AG20443 (cell line): ENCODE measurements around the gene NAB2.
"Not testable (repeated sequence)": the region's sequence is repeated elsewhere in the genome, so short reads cannot be mapped to it uniquely, and the experiment has no call there.

Experiments used
- DNase-seq: peaks from one replicate; pipeline ENCODE4 v3.0.0; 2012; ENCODE audit warnings: low spot score, mixed read lengths

NAB2 gene

GRCh38 chr12:57066245-57066644 is 22.7 kb upstream of the NAB2 start:
- no peak for DNase-seq

- peak; percentile 76 for DNase-seq
Measured at GRCh38 chr12:57069523-57069922, 19.4 kb upstream of the NAB2 start.

- no peak for DNase-seq
Measured at GRCh38 chr12:57072661-57073060, 16.3 kb upstream of the NAB2 start.

GRCh38 chr12:57073566-57074450 is 15.1 kb upstream of the NAB2 start:
- not testable (repeated sequence) for DNase-seq

GRCh38 chr12:57078519-57079404 is 10.2 kb upstream of the NAB2 start, which contains the start of gene NEMP1:
Gene NEMP1, minus strand, starts transcription at chr12:57078791. Its CDS starts 46 bp downstream, at chr12:57078745.
- DNase-seq = peak; percentile 97

- DNase-seq = no peak
Measured at GRCh38 chr12:57079821-57080220, 9.1 kb upstream of the NAB2 start.

GRCh38 chr12:57080855-57081254 is 8.1 kb upstream of the NAB2 start:
- DNase-seq = no peak

GRCh38 chr12:57085999-57086492 is 2.9 kb upstream of the NAB2 start:
- peak; percentile 20 for DNase-seq

GRCh38 chr12:57086493-57087009 is 2.4 kb upstream of the NAB2 start:
- DNase-seq = peak; percentile 66

- peak; percentile 90 for DNase-seq
Measured at GRCh38 chr12:57087010-57087690, 1.8 kb upstream of the NAB2 start.

GRCh38 chr12:57087691-57088353 is 1.1 kb upstream of the NAB2 start:
- peak; percentile 80 for DNase-seq

GRCh38 chr12:57089271-57090245 is 644 bp downstream of the NAB2 start:
- DNase-seq = peak; percentile 40

- DNase-seq = peak; percentile 8
Measured at GRCh38 chr12:57090490-57090889, 1.6 kb downstream of the NAB2 start.

- DNase-seq = peak; percentile 45
Measured at GRCh38 chr12:57090924-57091637, 2.2 kb downstream of the NAB2 start.

- peak; percentile 2 for DNase-seq
Measured at GRCh38 chr12:57091638-57092528, 3.0 kb downstream of the NAB2 start.

GRCh38 chr12:57092529-57092862 is 3.6 kb downstream of the NAB2 start:
- DNase-seq = no peak

GRCh38 chr12:57092876-57093414 is 4.0 kb downstream of the NAB2 start:
- peak; percentile 3 for DNase-seq
